ENCODE data around the gene IFNGR2. TPM values are rescaled to one million over a fixed set of nuclear protein-coding genes. Genes with fewer than 3 reads are reported as not detected.
A peak's percentile ranks its signal among the peaks of the same experiment; 100 is the strongest.

IFNGR2 gene
- total and polyA plus RNA-seq, 2 donors (not counting 1 experiment from before 2014, with no cell fraction given) = 96.0 to 108 TPM

DNA sequence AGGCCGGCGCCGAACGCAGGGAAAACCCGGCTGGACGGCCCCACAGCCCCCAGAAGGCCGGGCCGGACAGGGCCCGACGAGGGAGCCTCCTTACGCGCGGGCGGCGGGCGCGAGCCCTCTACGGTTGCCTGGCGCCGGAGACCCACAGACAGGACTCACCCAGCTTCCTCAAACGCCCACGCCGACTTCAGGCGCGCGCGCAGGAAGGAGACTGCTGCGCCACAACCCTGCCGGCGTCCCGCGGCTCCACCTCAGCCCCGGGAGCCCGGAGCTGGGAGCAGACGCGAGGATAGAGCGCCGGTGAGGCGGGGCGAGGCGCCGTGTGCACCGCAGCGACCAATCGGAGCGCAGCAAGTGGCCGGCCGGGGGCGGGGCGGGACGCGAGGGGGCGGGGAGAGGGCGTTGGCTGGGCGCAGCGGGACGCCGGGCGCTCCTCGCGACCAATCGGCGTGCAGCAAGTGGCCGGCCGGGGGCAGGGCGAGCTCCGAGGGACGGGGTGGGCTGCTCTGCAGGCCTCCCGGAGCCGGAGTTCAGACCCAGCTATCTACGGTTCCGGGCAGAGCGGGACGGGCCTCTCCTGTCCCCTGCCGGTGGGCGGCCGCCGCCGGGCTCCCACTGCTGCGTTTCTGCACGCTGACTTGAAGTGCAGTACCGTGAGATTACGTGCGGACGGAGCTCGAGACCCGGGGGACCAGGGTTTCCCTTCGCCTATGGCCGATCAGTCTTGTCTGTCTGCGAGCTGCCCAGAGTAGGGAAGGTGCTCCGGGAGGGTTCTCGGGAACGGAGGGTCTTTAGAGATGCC is 76.7 kb downstream of the IFNGR2 start, which contains the start of gene TMEM50B:
TSS of gene TMEM50B (minus strand) at position 296 of the 802 bp plus-strand sequence. CDS start 11,089 bp downstream, outside the sequence.
- Mint-ChIP-seq H3K27me3 (no peaks in the 10 kb centered on the region), H3K4me3 (peak within 1 kb of the TSS; percentile 94), H3K4me1 (peaks cover 17% of the 10 kb centered on the region), H3K27ac (peak within 1 kb of the TSS; percentile 95), H3K9me3 (ENCODE audit: insufficient read depth) (no peaks in the 10 kb centered on the region)
- Histone ChIP-seq H3K27ac (ENCODE audit: low read length in 2 of 2) (peak within 1 kb of the TSS; percentile 56 to 95), H3K4me1 (ENCODE audit: control insufficient read depth in 2 of 2, insufficient read depth in 2 of 2, low read length in 2 of 2) (peaks cover 12 to 14% of the 10 kb centered on the region in 2 donors), H3K4me3 (ENCODE audit: control extremely low read depth in 1 of 5, extremely low read depth in 1 of 5, insufficient read depth in 1 of 5, low read depth in 2 of 5, low read length in 4 of 5) (peak within 1 kb of the TSS; percentile 70 to 91 (median 78)), H3K36me3 (replicated peaks in 1 of 2; ENCODE audit: control extremely low read depth in 1 of 2, control insufficient read depth in 1 of 2, extremely low read depth in 1 of 2, insufficient read depth in 2 of 2, low read length in 1 of 2) (no peaks in the 10 kb centered on the region), H4K20me1 (ENCODE audit: control insufficient read depth, insufficient read depth, low read length, poor library complexity, severe bottlenecking) (no peaks in the 10 kb centered on the region), H3K9me3 (ENCODE audit: control extremely low read depth in 1 of 3, control insufficient read depth in 2 of 3, insufficient read depth in 1 of 3, low read length in 2 of 3) (no peaks in the 10 kb centered on the region), H3K27me3 (replicated peaks in 1 of 4; ENCODE audit: control extremely low read depth in 1 of 4, control insufficient read depth in 3 of 4, insufficient read depth in 4 of 4, low read length in 3 of 4) (no peaks in the 10 kb centered on the region), H3K4me2 (replicated peaks; ENCODE audit: low read depth, low read length, poor library complexity, severe bottlenecking) (peak within 1 kb of the TSS; percentile 81), H3K79me2 (ENCODE audit: control insufficient read depth, insufficient read depth, low read length) (peaks cover 22% of the 10 kb centered on the region), H2AFZ (ENCODE audit: insufficient read depth, low read depth, low read length, poor library complexity, severe bottlenecking) (peak within 1 kb of the TSS; percentile 89), H3K9ac (ENCODE audit: low read length) (peak within 1 kb of the TSS; percentile 75)
- POLR2A ChIA-PET = interaction anchor here (0.6 to 2.7 kb wide), 13 partner anchors 10 to 708 kb away, joined by 3 to 44 read pairs (median 6); partner anchors contain the start of genes DNAJC28, DONSON, GART and IL10RB
- ATAC-seq (ENCODE audit: low read depth) = peak; percentile 85
- WGBS (ENCODE audit: insufficient coverage) = under 1% methylated on average over 93 of the region's 93 CpGs
- CTCF ChIA-PET = interaction anchor here (0.6 to 2.6 kb wide), 17 partner anchors 9 to 709 kb away, joined by 3 to 18 read pairs (median 4); partner anchors contain the start of genes DNAJC28, GART, IFNAR1 and PAXBP1
- no peak for TF ChIP-seq EZH2 (IDR thresholded peaks at IDR 0.05; ENCODE audit: borderline replicate concordance, insufficient read depth, low read depth, low read length, poor library complexity, severe bottlenecking)
- TF ChIP-seq CTCF (IDR thresholded peaks at IDR 0.05) = peak; percentile 40
- intact Hi-C loops (cut with micrococcal nuclease) = loop anchor here (1.0 to 10.0 kb wide), 6 partner anchors 11 to 1085 kb away; partner anchors contain the start of genes CFAP298, DNAJC28, GART and ITSN1
- peak; percentile 96 for DNase-seq

Data from B cell (primary cell).